ENCODE measurements around the gene LCK. TPM values are rescaled to one million over a fixed set of nuclear protein-coding genes. Genes with fewer than 3 reads are reported as not detected.

Gene LCK
- total RNA-seq, 4 donors from 2014 or later, result 0.38 to 3.6 (median 1.6) TPM

- no peak for TF ChIP-seq CTCF (IDR thresholded peaks at IDR 0.05; ENCODE audit: low read depth)
These were observed 54.2 kb downstream of the LCK start for GRCh38 chr1:32305310-32305709.

- TF ChIP-seq CTCF (IDR thresholded peaks at IDR 0.05; ENCODE audit: low read depth), result no peak
These were observed 56.3 kb downstream of the LCK start for GRCh38 chr1:32307324-32307723.

DNA sequence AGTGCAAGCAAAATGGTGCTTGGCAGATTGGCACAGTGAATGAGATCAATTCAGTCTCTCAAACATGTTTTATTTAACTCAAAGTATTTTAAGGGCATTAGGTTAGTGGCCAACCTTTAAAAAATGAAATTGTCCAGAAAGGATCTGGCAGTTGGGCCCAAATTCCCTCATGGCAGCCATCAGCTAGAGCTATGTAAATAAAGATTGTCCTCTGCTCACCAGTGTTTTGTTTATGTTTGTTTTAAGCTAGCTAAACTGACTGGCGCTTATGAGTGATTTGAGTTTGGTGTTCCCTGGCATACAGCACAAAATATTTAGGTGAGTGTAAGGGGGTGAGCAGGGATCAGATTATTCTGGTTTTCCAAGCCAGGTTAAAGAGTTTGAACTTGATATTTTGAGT is 58.9 kb downstream of the LCK start:
- no peak for TF ChIP-seq CTCF (IDR thresholded peaks at IDR 0.05; ENCODE audit: low read depth)

GRCh38 chr1:32311709-32312393 is 60.8 kb downstream of the LCK start:
- TF ChIP-seq CTCF (IDR thresholded peaks at IDR 0.05; ENCODE audit: low read depth), result no peak

- TF ChIP-seq CTCF (IDR thresholded peaks at IDR 0.05; ENCODE audit: low read depth), result no peak
These were observed 65.8 kb downstream of the LCK start for GRCh38 chr1:32316903-32317277.

DNA sequence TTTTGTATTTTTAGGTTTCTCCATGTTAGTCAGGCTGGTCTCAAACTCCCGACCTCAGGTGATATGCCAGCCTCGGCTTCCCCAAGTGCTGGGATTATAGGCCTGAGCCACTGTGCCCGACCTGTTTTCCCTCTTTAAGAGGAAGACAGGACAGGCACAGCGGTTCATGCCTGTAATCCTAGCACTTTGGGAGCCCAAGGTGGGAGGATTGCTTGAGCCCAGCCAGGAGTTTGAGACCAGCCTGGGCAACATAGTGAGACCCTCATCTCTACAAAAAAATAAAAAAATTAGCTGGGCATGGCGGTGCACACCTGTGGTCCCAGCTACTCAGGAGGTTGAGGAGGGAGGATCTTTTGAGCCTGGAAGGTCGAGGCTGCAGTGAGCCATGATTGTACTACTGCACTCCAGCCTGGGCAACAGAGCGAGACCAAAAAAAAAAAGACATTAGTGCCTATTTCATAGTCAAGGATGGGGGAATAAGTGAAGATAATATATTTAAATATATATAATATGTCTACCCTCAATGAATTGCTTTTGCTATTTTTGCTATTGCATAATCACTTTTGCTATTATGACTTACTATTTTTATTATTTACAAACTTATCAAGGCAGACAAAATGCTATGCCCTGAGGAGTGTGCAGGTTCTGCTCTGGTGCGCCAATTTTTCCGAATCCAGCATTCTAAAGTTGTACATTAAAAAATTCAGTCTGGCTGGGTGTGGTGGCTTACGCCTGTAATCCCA is 67.2 kb downstream of the LCK start:
- TF ChIP-seq CTCF (IDR thresholded peaks at IDR 0.05; ENCODE audit: low read depth), result no peak

DNA sequence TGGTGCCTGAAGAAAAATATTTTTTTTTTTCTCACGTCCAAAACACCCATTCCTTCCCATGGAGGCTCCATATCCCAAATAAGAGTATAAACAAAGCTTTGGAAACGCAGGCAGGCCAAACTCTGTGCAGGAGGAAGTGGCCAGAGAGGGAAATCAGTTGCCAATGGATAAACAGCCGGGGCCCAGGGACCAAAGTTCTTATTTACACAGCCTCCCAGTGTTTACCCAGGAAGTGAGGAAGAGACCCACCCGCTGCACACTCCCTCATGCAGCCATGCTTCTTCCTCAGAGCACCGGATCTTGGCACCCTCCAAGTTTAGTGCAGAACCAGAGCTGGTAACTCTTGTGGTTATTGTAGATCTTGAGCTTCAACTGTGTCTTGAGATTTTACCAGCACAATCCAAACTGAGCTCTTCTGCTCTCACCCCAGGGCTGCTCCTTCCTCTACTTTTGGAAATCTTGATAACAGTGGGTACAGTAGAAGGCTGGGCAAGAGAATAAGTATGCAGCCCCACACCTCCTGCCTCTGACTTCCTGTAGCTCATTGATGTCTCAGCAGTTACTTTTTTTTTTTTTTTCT is 70.7 kb downstream of the LCK start:
- TF ChIP-seq CTCF (IDR thresholded peaks at IDR 0.05; ENCODE audit: low read depth), result no peak

Data from subcutaneous adipose tissue (tissue), 4 donors.